DMS 273 treated with DMSO at 0.1 percent for 48 hours (cell line): ENCODE data around the gene KLHL3.
A peak's percentile ranks its signal among the peaks of the same experiment; 100 is the strongest.

Source experiments
- DNase-seq: peaks from one replicate; lab custom pipeline; 2025; lab: John Stamatoyannopoulos, UW

The KLHL3 gene

DNA sequence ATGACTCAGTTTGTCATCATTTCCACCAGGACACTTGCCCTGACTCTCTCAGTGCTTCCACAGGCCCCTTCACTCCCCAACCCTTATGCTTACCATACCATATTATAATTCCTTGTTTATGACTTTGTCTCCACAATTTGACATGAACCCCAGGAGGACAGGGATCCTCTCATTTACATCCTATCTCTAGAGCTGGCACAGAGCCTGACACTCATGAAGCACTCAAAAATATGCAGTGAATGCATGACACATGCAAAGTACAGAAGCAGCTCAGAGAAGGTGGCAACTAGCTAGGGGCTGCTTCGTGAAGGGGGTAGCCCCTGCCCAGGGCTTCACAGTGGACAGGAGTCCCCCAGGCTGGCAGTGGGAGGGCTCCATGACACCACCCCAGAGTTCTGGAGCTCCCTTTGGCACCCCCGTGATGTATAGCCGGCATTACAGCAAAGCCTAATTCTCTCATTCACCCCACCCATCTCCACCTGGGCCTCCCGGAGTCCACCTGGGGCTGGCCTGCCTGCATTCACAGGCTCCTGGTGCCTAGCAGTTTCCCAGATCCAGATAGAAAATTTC lies 124.8 kb downstream of the KLHL3 start:
- no peak for DNase-seq

DNA sequence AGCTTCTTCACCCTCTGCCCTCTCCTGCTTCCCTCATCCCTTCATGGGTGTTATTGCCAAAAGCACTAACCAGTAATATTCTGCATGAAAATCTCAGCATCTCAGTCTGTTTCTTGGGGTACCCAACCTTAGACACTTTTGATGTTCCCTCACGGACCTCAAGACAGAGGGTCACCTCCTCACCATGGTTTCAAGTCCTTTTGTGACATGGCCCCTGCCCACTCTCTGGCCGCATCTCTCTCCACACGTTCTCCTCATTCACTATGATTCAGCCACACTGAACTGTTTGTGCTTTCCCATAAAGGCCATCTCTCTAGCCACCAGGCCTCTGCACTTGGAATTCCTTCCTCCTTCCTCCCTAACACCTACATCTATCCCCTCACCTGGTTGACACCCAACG lies 125.3 kb downstream of the KLHL3 start:
- no peak for DNase-seq

DNA sequence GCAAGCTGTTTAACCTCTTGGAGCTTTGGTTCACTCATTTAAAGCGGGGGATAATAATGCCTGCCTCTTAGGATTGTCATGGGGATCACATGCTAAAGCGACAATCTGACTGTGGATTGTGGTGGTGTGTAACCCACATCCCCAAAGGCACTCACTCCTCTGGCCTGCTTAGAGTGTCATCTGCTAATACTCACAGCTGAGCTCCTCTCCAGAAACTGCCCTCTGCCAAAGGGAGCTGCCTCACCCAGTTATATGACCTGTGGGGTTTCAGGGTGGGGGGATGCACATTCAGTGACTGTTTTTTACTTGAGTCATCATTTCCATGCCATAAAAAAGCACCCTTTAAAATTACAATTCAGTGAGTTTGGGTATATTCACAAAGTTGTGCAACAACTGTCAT lies 126.8 kb downstream of the KLHL3 start:
- no peak for DNase-seq

DNA sequence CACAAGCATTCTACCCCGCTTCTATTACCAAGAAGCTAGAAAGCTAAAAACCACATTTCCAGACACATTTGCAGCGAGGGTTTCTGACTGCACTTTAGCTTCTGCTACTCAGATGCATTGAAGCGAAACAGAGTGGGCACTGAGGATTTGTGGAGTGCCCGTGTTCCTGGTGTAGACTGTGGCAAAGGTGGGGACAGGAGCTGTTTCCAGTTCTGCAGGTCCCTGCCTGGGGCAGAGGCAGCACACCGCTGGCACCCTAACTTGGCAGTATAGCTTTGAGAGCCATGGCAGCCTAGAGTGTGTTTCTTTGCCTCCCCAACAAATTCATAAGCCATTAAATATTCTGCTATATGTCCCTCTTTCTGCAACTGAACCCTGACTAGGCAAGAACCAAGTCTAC lies 128.1 kb downstream of the KLHL3 start:
- DNase-seq: no peak

DNA sequence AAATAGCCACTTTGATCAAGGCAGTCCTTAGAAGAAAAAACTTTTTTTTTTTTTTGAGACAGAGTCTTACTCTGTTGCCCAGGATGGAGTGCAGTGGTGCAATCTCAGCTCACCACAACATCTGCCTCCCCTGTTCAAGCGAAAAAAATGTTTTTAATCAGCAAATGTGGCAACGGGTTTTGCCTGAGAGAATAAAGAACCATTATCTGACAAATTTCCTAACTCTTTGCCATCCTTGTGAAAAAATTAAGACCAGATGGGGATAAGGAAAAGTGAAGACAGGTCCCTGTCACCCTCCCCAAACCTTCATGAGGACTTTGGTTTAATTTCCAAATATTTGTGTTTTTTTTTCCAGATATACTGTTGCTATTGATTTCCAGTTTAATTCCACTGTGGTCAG lies 129.5 kb downstream of the KLHL3 start:
- no peak for DNase-seq

DNA sequence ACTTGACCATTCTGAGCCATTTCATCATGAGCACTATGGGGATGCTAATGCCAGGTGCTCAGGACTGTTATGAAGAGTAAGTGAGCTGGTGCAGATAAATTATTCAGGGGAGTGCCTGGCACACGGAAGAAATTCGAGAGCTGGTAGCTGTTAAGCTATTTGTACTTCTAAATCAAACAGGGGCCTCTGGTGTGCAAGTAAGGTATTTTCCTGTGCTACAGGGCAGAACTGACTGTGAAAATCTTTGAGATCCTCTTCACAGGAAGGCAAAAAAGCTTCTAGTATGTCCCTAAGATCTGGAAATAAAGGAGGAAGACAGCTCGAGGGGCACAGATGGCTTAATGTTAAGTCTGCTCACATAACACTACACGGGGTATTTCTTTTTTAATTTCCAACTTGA lies 130.5 kb downstream of the KLHL3 start:
- DNase-seq: peak; percentile 44

DNA sequence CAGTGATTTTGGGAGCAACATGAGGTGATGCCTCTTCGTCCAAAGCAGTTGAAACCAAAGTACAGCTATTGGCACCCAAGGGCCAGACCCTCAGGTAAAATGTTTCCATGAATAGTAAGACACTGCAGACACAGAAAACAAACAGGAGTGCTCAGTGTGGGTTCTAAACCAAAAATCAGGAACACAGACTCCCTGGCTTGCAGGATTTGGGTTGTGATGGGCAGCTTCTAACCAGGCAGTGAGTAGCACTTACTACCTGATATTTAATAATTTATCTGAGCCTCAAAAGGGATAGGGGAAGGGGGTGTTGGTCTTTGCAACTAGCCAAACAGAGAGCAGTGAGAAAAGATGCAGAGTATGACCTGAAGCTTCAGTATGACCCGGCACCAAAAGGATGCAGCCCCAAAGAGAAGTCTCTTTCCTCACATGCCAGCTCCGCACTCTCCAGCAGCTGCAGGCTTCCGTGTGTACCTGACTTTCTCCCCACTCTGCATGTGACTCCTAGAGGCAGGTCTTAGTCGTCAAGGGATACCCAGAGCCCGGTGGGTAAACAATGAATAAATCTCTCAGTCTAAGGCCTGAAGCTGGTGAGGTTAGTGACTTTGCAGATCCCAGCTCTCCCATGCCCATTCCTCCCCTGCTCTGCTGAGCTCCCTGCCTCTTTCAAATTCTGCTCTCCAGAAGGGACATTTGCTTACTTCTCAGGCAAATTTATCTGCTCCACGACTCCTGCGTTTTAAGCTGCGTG lies 131.4 kb downstream of the KLHL3 start:
- DNase-seq: no peak

DNA sequence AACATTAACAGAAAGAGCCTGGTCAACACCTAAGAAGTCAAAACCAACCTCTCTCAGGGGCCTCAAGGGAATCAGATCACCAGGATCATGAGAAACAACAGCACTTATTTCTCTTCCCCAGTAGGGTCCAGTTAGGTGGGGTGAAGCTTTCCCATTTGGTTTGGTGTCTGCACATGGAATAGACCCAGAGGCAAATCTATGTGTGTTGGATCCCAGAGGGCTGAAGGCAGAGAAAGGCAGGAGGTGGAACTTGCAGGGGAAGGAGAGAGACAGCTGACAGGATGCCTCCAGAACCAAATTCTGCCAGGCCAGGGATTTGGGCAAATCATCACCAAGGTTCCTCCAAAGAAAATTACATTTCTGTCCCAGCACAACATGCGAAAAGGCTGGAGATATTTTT lies 132.0 kb downstream of the KLHL3 start:
- DNase-seq: no peak

DNA sequence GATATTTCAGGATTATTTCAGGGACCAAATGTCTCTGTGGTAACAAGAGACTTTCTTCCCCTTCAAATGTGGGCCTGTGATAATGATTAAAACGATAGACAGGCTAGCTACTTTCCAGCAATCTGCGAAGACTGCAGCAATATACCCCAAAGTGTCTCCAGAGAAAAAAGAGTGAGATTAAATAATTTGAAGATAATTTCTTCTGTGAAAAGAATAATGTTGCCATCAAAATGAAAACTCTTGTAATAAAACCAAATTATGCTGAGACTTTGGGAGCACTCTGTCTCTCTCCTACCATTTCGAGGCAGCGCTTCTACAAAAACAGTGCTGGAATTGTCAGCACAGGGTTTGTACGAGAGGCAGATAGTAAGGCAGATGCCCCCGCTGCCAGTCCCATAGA lies 132.5 kb downstream of the KLHL3 start:
- no peak for DNase-seq

DNA sequence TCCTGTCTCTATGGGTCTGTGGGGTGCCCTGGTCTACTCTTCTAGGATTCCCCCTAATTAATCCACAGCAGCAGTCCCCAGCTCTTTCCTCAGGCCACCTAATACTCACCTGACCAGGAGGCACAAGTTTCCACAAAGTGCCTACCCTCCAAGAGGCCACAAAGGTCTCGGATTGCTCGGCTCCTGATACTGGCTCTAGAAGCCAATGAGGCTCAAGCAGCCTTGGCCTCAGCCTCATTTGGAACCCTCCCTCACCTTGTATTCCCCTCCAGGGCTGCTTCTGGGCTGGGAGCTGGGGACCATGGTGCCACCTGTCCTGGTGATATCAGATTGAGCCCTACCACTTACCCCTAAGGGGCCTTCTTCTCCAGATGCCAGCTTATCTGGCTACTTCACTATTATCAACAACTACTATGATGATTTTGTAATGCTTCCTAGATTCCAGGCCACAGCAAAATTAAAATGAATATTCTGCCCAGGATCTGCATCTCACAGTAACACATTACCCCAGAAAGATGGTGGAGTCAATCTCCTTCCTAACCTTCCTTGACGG lies 133.1 kb downstream of the KLHL3 start:
- no peak for DNase-seq

DNA sequence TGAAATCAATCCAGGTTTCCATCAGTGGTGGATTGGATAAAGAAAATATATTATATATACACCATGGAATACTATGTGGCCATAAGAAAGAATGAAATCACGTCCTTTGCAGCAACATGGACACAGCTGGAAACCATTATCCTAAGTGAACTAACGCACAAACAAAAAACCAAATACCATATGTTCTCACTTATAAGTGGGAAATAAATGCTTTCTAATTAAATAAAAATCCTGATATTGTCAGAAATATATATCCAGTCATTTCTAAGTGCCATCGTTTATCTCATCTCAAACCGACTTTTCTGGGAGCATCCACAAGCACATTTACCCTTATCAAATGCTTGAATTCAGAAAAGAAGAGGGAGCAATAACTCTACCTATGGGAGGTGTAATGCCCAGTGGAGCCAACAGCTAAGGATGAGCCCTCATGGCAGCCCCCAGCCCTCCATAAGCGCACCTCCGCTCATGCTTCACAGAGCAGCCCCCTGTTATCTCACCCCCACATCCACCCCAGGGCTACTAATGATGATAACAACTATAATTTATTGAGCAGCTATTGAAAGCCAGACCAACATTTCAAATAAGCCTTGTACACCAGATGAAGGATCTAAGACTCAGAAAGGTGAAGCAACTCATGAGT lies 135.0 kb downstream of the KLHL3 start:
- no peak for DNase-seq

DNA sequence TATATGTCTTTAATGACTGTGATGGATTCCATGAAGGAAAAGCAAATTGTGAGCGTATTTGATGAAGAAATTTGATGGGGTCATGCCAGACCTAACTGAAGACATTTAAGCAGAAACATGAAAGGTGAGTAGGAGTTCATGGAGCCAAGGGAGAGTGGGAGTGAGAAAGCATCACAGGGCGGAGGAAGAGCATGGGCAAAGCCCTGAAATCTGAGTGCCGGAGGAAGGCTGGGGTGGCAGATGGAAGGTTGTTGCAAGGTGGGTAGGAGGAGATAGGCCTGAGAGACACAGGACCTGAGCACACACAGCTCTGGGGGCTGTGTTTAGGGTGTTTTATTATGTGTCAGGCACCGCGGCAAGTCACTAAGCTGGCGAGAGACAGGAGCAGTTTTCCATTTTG lies 136.4 kb downstream of the KLHL3 start:
- DNase-seq: no peak

DNA sequence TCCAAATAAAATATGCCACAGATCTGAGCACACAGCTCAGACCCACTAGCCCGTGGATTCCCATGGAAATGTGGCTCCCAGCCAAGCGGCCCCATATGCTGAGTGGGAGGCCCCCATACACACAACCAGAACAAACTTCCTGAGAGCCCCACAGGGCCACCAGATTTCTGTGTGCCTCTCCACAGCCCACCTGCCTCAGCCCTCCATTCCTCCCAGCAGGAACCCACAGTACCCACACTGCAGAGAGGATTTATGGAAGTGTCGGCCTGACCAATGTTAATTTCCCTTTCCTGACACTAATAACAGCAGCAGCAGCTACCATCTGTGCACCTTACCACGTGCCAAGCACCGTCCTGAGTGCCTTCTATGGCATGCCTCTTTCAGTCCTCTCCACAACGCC lies 137.5 kb downstream of the KLHL3 start:
- peak; percentile 49 for DNase-seq

DNA sequence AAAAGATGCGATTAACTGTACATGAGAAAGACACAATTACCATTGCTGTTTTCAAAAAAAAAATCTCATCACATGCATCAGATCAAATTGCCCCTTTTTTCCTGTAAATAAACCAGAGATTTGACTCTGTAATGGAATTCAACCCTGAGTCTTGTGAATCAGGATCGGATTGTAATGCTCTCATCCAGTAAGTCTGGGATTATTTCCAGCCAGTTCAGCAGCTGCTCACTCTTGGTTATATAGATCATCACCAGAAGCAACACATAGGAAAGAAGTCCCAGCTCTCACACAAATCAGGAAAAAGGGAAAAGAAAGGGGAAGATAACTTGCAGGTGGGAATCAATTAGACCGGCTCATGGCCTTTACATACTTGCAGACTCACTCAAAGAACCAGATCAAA lies 138.9 kb downstream of the KLHL3 start:
- no peak for DNase-seq

DNA sequence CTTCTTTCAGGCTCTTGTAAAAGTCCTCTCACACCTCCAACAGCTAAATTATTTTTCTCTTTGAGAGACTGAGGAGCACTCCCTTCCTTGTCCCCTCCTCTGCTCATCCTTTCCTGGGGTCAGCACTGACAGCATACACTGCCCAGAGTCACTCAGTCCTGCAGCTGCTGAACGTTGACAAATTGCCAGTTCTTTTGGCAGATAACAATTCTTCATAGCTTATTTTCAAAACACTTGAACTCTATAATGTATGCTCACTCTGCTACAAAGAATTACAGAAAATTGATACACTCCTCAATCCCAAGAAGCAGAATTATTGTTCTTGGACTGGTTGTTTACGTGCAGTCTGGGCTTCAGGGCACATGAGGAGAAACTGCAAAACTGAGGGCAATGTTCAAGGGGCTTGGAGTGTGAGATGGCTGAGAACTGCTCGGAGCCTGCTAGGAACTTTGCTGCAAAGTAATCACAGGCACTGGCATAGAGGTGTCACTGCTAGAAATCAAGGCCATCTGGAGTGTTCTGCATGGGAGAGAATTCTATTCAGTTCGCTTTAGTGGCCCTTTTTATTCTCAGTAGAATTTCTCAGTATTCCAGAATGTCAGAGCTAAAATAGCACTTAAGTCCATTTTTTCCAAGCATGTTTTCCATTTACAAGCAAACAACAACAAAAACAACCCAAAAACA lies 140.4 kb downstream of the KLHL3 start:
- DNase-seq: no peak

DNA sequence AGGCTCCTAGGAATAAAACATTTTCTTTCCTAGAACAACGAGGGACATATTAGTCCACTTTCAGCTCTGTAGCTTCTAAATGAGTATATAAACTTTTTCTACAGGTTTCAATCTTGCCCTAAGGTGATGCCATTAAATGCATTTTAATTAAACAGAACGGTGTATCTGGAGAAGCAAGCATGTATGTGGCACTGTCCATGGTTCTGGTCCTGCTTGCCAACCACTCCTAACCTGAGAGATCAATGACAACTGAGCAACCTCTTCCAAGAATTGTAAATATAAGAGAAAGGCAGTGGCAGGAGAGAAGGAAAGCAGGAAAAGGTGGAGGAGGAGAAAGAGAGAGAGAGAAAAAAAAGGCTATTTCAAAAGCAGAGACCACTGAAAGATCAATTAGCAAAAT lies 141.2 kb downstream of the KLHL3 start:
- DNase-seq: no peak

DNA sequence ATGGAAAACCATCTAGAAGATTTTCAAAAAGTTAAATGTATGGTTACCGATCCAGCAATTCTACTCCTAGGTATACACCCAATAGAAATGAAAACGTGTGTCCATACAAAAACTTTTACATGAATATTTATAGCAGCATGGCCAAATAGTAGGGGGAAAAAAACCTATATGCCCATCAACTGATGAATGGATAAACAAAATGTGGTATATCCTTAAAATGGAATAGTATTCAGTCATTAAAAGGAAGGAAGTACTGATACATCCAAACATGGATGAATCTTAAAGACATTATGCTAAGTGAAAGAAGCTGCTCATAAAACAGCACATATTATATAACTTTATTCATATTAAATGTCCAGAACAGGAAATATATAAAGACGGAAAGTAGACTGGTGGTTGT lies 143.6 kb downstream of the KLHL3 start:
- no peak for DNase-seq

DNA sequence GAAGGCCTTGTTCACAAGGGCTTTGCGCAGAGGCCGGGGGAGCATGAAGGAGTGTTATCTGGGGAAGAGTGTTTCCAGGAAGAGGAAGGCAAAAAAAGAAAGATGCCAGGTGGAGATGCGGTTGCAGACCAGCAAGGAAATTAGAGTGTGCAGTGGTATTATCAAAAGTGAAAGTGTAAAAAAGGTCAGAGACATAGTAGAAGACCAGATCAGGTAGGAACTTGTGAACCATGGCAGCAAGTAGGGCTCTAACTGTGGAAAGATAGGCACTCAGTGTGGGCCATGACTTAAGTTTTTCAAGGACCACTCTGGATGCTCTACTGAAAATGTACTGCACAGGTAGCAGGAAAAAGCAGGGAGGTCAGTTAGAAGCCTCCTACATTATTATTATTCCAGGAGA lies 146.7 kb downstream of the KLHL3 start:
- no peak for DNase-seq

DNA sequence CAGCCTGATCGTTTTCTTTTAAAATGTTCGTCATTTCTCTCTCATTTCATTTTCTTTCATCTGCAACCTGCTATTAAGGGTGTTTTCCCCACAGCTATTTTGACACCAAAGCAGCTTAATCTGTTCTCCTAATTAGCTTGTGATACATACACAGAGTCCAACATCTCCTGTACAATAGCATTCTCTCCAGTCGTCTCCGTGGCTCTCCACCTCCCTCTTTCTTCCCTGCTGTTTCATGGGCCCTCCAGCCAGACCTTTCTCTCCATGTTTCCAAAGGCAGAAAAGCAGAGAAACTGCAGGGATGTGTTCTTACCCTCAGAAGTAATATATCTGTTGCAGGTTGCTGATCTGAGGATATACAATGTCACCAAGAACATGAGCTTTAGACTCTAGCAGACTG lies 148.0 kb downstream of the KLHL3 start:
- DNase-seq: no peak

DNA sequence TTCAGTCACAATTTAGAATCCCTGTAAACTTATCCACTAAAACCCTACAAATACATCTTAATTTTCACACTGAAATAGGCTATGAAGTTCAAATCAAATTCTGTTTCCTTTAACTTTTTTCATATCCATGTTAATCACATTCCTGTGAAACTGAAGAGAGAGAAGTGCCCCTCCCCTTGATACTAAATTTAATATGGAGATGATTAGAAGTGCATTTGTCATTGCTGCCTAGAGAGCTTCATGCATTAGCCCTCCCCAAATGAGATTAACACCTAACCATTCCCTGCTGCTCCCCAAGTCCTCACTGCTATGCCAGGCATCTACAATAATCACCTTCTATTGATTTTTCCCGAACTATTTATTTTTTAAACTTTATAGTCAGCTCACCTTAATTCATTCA lies 151.6 kb downstream of the KLHL3 start:
- no peak for DNase-seq

DNA sequence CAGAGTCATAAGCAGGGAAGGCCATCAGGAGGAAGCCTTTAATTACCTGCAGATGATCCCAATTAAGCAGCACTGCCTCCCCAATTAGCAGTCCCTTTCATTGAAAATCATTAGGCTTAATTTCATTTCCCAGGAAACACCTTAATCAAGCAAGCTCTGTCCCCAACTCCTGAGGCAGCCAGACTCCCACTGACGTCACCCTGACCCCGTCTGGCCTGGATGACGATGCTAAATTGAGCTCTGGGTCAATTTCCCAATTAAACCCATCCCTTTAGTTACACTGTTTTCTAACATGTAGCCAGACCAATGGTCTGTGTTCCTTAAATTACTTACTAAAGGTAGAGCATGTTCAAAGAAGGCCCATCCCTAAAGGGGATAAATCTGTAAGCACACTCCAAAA lies 152.8 kb downstream of the KLHL3 start:
- DNase-seq: no peak

DNA sequence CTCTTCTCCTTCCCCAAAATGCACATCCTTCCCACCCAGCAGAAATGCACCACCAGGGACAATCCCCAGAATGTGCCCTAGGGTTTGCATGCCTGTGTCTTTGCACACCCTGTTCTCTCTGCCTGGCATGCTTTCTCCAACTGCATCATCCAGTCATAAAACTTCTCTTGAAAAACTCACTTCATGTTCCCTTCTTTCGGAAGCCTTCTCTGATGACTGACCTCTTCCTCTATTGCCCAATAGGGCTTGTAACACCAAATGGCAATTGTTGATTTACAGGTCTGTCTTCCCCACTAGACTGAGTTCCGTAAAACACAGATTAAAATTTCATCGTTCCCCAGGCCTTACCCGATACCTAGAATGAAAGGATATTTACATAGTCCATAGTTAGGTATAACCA lies 153.7 kb downstream of the KLHL3 start:
- no peak for DNase-seq

DNA sequence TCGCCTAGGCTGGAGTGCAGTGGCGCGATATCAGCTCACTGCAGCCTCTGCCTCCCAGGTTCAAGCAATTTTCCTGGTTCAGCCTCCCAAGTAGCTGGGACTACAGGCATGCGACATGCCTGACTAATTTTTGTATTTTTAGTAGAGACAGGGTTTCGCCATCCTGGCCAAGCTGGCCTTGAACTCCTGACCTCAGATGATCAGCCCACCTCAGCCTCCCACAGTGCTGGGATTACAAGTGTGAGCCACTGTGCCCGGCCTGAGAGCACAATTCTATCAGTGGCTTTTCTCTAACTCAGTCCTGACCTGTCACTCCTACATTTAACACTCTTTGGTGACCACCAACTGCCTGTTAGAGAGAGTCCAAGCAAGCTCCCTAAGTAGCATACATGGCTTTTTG lies 154.1 kb downstream of the KLHL3 start:
- no peak for DNase-seq
